Spleen (tissue), 11 donors: ENCODE data around the gene REC8. TPM values are rescaled to one million over a fixed set of nuclear protein-coding genes. Genes with fewer than 3 reads are reported as not detected.

Experiments
- DNase-seq: peaks from one replicate; pipeline ENCODE4 v3.0.0-alpha.2; 2020
- H3K27ac ChIP-seq, 8 donors: fragments of 200-600 bp; sonication (generic) in 7 of 8; 1 replicate in 4 of 8; 2 replicates in 4 of 8; pipeline versions ENCODE4 v1.5.0 to v1.8.0; 2016 to 2021; ENCODE audit warnings: inconsistent platforms in 4 of 8, mild to moderate bottlenecking in 4 of 8, moderate library complexity in 1 of 8
- H3K27me3 ChIP-seq, 7 donors: fragments of 200-600 bp; sonication (generic) in 6 of 7; replicated peaks in 1 of 7; 1 replicate in 4 of 7; 2 replicates in 3 of 7; pipeline versions ENCODE4 v1.5.0 to v1.8.0; 2016 to 2021; ENCODE audit warnings: inconsistent platforms in 3 of 7, mild to moderate bottlenecking in 1 of 7
- H3K36me3 ChIP-seq, 6 donors: fragments of 200-600 bp; sonication (generic) in 5 of 6; 1 replicate in 4 of 6; 2 replicates in 2 of 6; pipeline versions ENCODE4 v1.5.0 to v1.8.0; 2016 to 2021; ENCODE audit warnings: inconsistent platforms in 2 of 6
- H3K4me1 ChIP-seq, 6 donors: fragments of 200-600 bp; sonication (generic) in 5 of 6; 1 replicate in 3 of 6; 2 replicates in 3 of 6; pipeline versions ENCODE4 v1.5.0 to v1.8.0; 2016 to 2021; ENCODE audit warnings: inconsistent platforms in 3 of 6
- H3K4me3 ChIP-seq, 8 donors: fragments of 200-600 bp; sonication (generic) in 7 of 8; 1 replicate in 4 of 8; 2 replicates in 4 of 8; pipeline versions ENCODE4 v1.5.0 to v1.8.0; 2016 to 2021; ENCODE audit warnings: inconsistent platforms in 4 of 8, mild to moderate bottlenecking in 4 of 8, moderate library complexity in 2 of 8
- H3K9me3 ChIP-seq, 8 donors: fragments of 200-600 bp; sonication (generic) in 7 of 8; 1 replicate in 4 of 8; 2 replicates in 4 of 8; pipeline versions ENCODE4 v1.5.0 to v1.8.0; 2016 to 2021; ENCODE audit warnings: inconsistent platforms in 4 of 8
- POLR2A ChIP-seq, 3 donors: fragments of 450-650 bp; IDR thresholded peaks; one replicate each; pipeline ENCODE4 v1.5.1; 2017; ENCODE audit warnings: antibody characterized with exemption in 3 of 3, mild to moderate bottlenecking in 1 of 3
- POLR2AphosphoS5 ChIP-seq, 3 donors: sonication (generic); formaldehyde crosslinking; IDR thresholded peaks; one replicate each; pipeline ENCODE4 v1.5.1; 2017; ENCODE audit warnings: antibody characterized with exemption in 3 of 3
- WGBS, 5 donors: extraction: QIAGEN DNeasy Blood & Tissue Kit in 3 of 5; methylation state at CpG; one replicate each; pipeline versions ENCODE4 v1.1.5 to v1.1.7; 2013 to 2018; 5-methylcytosine and 5-hydroxymethylcytosine counted together
- intact Hi-C: fragments of 100-400 bp; cut with DNase I; formaldehyde crosslinking; loops from one replicate; pipeline ENCODE4 v1.15.0; 2023; ENCODE audit warnings: low total_unique reads
- polyA plus RNA-seq, 3 donors: library from polyadenylated mRNA; stranded (reverse); fragments of 200-250 nt; gene quantifications; one replicate each; pipeline ENCODE4 v1.2.1, GENCODE V29; 2013
- total RNA-seq, 7 donors: library from RNA; depleted of rRNA in 3 of 7; stranded (reverse); fragments of >200 nt in 3 of 7; fragmentation: NEBNext Ultra II Directional in 4 of 7; extraction: Animal tissue kit (Norgen Biotek cat#: 25700) in 4 of 7; gene quantifications; one replicate each; pipeline versions ENCODE4 v1.1.0 to v1.2.1, GENCODE V29; 2016 to 2021
- TF ChIP-seq, protein P1 (sequence below), 11 experiments: fragments of 200-600 bp in 7 of 11; fragments of 450-650 bp in 4 of 11; sonication (generic) in 4 of 11; IDR thresholded peaks in 8 of 11; conservative IDR thresholded peaks in 3 of 11; 1 replicate in 7 of 11; 2 replicates in 4 of 11; pipeline versions ENCODE4 v1.4.0 to v1.8.0; 2016 to 2021; ENCODE audit warnings: antibody characterized with exemption in 11 of 11, inconsistent platforms in 4 of 11, mild to moderate bottlenecking in 1 of 11
- donor health status: healthy with polysubstance abuse.
- donor health status: DM: no; HTN: no; CAD: no; lungs with moderate emphysema.
- donor health status: DM: no; HTN: no; CAD: no.
- donor health status: Bipolar disorder and iron deficiency.
- donor health status: healthy.
- donor health status: DM: no; HTN: no; CAD: no.
- donor health status: DM: yes; HTN: yes; CAD: no.

REC8 gene
- total and polyA plus RNA-seq, 10 donors = 23.5 to 51.6 (median 40.2) TPM

DNA sequence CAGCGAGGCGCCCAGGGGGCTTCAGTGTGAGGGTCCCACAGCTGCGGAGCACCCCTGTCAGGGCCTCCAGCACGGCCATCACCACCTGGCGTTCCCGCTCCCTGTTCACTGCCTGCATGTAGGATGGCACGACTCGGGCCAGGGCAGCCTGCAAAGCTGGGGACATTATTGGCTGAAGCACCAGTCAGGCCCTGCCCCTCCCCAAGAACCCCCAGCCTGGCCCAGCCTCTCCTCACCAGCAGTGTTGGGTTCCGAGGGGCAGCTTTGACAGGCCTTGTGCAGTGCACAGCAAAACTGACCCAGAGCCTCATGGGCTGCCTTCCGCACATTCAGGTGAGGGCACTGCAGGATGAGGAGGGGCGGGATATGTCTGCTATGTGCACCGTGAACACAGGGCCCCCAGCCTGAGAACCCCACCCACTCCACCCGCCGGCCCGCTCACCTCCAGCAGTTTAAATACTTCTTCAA is 11.2 kb downstream of the REC8 start:
- Histone ChIP-seq H3K4me3 (no peak overlapping the region), H3K36me3 (peaks cover 2 to 91% (median 86%) of the 10 kb centered on the region in 6 donors), H3K27ac (no peak overlapping the region), H3K27me3 (no peaks in the 10 kb centered on the region), H3K9me3 (no peaks in the 10 kb centered on the region), H3K4me1 (peaks cover 8 to 22% (median 11%) of the 10 kb centered on the region in 6 donors)
- intact Hi-C loops = no loop called here
- peak; percentile 69 for DNase-seq
- peak in 1 of 3 donors; percentile 46 for TF ChIP-seq POLR2AphosphoS5 (IDR thresholded peaks at IDR 0.05)
- TF ChIP-seq, protein P1, sequence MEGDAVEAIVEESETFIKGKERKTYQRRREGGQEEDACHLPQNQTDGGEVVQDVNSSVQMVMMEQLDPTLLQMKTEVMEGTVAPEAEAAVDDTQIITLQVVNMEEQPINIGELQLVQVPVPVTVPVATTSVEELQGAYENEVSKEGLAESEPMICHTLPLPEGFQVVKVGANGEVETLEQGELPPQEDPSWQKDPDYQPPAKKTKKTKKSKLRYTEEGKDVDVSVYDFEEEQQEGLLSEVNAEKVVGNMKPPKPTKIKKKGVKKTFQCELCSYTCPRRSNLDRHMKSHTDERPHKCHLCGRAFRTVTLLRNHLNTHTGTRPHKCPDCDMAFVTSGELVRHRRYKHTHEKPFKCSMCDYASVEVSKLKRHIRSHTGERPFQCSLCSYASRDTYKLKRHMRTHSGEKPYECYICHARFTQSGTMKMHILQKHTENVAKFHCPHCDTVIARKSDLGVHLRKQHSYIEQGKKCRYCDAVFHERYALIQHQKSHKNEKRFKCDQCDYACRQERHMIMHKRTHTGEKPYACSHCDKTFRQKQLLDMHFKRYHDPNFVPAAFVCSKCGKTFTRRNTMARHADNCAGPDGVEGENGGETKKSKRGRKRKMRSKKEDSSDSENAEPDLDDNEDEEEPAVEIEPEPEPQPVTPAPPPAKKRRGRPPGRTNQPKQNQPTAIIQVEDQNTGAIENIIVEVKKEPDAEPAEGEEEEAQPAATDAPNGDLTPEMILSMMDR (IDR thresholded peaks at IDR 0.05 in 8 of 11, conservative IDR thresholded peaks at IDR 0.05 in 3 of 11) = no peak
- WGBS, 5 donors = 92 to 98% (median 94%) methylated on average over 8 to 15 of the region's 15 CpGs

DNA sequence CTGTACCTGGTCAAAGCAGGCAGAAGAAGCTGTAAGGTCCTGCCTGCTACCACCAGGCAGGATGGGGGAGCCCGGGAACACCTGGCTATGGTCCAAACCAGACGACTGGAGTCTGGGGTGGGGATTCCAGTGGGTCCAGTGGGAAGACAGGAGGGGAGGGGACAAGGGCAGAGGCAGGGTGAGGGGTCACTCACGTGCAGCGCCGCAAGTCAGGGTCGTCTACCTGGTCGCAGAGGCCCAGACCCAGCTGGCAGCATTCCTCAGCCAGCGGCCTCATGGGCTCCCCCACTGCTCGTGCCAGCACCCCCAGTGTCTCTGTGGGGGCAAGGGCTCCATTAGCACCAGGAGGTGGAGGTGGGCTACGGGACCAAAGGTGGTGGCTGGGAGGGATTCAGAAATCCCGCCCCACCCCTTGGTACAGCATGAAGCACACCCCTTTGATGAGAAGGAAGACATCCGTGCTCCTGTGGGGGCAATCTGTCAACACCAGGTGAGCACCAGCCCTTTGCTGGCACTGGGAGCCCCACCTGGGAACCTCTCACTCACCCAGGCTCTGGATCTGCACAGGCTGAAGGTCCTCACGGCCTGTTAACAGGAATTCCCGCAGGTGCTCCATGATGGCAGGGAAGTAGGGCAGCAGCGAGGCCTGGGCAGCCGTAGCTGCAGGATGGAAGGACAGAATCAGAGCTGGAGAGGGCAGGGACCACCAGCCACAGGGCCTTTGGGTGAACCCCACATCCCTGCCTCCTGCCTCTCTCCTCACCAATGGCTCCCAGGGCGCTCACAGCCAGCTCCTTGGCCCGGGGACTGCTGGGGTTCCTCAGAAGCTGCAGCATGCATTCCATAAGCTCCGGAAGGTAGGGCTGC is 12.5 kb downstream of the REC8 start:
- Histone ChIP-seq H3K27me3 (no peaks in the 10 kb centered on the region), H3K36me3 (peaks cover 2 to 78% (median 74%) of the 10 kb centered on the region in 6 donors), H3K4me1 (peaks cover 13 to 35% (median 21%) of the 10 kb centered on the region in 6 donors), H3K27ac (no peak overlapping the region), H3K4me3 (no peak overlapping the region), H3K9me3 (no peaks in the 10 kb centered on the region)
- peak in 1 of 3 donors; percentile 44 for TF ChIP-seq POLR2AphosphoS5 (IDR thresholded peaks at IDR 0.05)
- TF ChIP-seq, protein P1 (IDR thresholded peaks at IDR 0.05 in 8 of 11, conservative IDR thresholded peaks at IDR 0.05 in 3 of 11) = no peak
- DNase-seq = no peak
- intact Hi-C loops = no loop called here
- 92 to 96% (median 95%) methylated on average over 8 to 19 of the region's 19 CpGs for WGBS, 5 donors

DNA sequence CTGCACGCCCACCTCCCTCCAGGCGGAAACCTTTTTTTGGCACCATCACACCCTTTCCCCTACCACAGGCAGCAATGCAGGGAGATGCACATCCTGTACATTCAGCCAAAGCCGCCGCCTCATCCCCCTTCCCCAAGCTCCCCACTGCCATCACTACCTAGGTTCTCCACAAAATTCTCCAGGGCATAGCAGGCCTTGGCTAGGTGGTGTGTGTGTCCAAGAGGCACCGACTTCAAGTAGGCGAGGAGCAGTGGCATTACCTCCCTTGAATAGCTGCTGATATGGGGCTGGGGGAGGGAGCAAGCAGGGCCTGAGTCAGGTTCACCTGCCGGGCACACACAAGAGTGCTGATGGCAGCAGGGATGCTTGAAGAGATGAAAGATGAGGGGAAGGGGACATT is 13.1 kb downstream of the REC8 start:
- no peak for DNase-seq
- H3K27me3 ChIP-seq = no peaks in the 10 kb centered on the region
- H3K9me3 ChIP-seq = no peaks in the 10 kb centered on the region
- TF ChIP-seq POLR2AphosphoS5 (IDR thresholded peaks at IDR 0.05) = no peak
- TF ChIP-seq, protein P1 (IDR thresholded peaks at IDR 0.05 in 8 of 11, conservative IDR thresholded peaks at IDR 0.05 in 3 of 11) = no peak
- no peak for TF ChIP-seq POLR2A (IDR thresholded peaks at IDR 0.05)
- intact Hi-C loops = no loop called here
- no peak overlapping the region for H3K4me3 ChIP-seq
- no peak overlapping the region for H3K27ac ChIP-seq
- 94 to 99% (median 95%) methylated on average over 7 of the region's 7 CpGs for WGBS, 5 donors
- H3K36me3 ChIP-seq = peaks cover 2 to 74% (median 67%) of the 10 kb centered on the region in 6 donors
- peaks cover 13 to 42% (median 25%) of the 10 kb centered on the region in 6 donors for H3K4me1 ChIP-seq

DNA sequence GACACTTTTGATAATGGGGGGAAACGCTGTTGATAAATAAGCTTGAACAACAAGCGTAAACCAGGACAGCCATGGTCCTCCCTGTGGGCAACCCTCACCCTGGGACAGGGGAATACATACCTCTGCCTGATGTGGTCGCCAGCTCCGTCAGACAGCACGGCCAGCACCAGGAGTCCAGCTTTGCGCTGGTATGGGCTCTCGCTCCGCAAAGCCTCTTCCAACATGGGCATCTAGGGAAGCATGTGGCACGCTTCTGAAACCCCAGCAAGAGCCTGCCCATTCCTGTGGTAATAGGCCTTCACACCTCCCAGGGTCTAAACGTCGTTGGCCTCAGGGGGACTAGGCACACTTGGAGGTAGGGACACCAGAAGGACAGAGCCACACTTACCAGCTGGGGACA is 13.9 kb downstream of the REC8 start:
- Histone ChIP-seq H3K4me3 (no peak overlapping the region), H3K27ac (no peak overlapping the region), H3K9me3 (no peaks in the 10 kb centered on the region), H3K4me1 (peaks cover 13 to 42% (median 25%) of the 10 kb centered on the region in 6 donors), H3K36me3 (peaks cover 0 to 72% (median 60%) of the 10 kb centered on the region in 6 donors), H3K27me3 (no peaks in the 10 kb centered on the region)
- WGBS, 5 donors = 93 to 97% (median 94%) methylated on average over 7 to 11 of the region's 11 CpGs
- TF ChIP-seq POLR2A (IDR thresholded peaks at IDR 0.05) (no peak), POLR2AphosphoS5 (IDR thresholded peaks at IDR 0.05) (no peak)
- TF ChIP-seq, protein P1 (IDR thresholded peaks at IDR 0.05 in 8 of 11, conservative IDR thresholded peaks at IDR 0.05 in 3 of 11) = no peak
- no peak for DNase-seq
- intact Hi-C loops = no loop called here
